GM21825 (cell line): ENCODE results near the gene DDX56.

Experiments used
- ATAC-seq: cut with Tn5 transposase; IDR thresholded peaks from one replicate; pipeline ENCODE4 v1.9.1; 2021; ENCODE audit warnings: mild to moderate bottlenecking, moderate library complexity; ENCODE audit not compliant: unreplicated experiment

The DDX56 gene

DNA sequence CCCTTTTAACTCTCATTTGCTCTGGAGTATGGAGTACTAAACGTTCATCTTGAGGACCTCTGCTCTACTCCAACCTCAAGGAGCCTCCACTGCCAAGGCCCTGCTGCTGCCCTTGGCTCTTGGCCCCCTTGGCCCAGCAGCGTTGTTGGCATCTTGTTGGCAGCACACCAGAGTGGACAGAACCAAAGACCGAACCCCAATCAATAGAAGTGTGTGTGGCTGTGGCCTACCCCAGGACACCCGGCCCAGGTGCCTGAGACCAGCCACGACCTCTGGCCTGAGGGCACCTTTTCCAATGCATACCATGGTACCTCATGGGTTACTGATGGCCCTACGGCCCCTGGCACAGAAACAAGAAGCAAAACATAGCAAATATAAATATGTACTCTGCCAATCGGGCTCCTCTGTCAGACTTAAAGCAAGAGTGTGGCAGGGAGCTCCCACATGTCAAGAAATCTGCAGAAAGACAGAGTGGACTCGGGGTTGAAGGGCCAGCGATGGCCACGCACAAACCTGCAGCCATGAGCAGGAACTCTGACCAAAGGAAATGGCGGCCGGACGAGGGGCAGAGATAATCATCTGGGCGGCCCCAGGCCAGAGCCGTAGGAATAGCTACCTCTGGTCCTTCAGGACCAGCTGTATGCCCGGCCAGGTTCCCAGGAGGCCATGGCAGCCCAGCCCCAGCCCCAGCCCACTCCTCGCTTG lies 35.5 kb downstream of the DDX56 start:
- ATAC-seq, result no peak

DNA sequence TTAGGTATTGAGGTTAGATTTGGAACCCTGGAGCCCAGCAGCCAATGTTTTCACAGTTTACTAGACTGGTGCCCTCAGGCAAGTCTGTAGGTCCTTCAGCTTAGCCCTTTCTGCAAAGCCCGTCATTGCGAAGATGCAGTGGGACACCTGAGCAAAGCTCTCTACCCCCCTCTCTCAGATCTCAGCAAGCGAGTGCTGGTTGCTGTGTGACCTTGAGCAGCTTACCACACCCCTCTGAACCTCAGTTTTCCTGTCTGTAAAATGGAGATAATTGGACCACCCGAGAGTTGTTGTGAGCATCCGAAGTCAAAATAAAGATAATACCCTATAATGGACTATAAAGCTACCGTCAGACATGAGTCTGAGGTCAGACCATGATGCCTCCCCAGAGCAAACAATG lies 36.3 kb downstream of the DDX56 start:
- no peak for ATAC-seq

- no peak for ATAC-seq
Observed at GRCh38 chr7:44536090-44536489, 37.6 kb downstream of the DDX56 start.

- no peak for ATAC-seq
Observed at GRCh38 chr7:44535348-44536064, 38.2 kb downstream of the DDX56 start.

GRCh38 chr7:44534501-44534900 lies 39.2 kb downstream of the DDX56 start:
- ATAC-seq, result no peak

GRCh38 chr7:44534087-44534486 lies 39.6 kb downstream of the DDX56 start:
- no peak for ATAC-seq

GRCh38 chr7:44533301-44534055 lies 40.2 kb downstream of the DDX56 start:
- no peak for ATAC-seq

GRCh38 chr7:44531421-44532380 lies 42.0 kb downstream of the DDX56 start:
- ATAC-seq, result no peak

GRCh38 chr7:44530990-44531389 lies 42.7 kb downstream of the DDX56 start:
- ATAC-seq, result no peak

- ATAC-seq, result no peak
Observed at GRCh38 chr7:44524811-44525388, 48.8 kb downstream of the DDX56 start.

GRCh38 chr7:44522315-44522714 lies 51.4 kb downstream of the DDX56 start:
- no peak for ATAC-seq

DNA sequence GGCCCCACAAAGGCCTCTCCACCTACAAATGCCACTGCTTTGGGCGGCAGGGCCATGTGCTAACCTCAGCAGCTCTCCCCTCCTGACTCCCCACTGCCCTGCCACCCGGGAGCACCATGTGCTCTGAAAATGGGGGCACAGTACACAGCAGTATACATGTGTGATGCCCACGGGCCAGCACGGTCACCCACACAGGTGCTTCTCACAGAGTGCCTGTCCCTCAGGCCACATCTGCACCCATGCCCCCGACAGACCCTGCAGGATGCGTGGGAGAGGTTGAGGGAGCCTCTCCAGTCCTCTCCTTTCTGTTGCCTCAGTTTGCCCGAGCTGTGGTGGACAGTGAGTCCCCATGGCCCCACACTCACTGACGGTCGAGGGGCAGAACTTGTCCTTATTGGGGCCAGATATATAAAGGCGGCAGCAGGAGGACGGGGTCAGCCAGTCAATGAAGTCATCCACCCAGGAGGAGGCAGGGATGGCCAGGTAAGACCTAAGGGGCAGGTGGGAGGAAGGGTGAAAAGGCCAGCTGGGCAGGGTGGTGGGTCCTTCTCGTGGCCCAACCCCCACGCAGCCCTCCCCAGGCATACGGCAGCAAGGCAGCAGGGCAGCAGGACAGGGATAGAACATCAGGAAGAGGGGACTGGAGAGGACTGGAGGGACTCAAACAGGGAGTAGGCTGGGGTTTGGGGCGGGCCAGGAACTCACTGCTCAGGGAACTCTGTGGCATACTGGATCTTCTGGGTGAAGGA lies 52.2 kb downstream of the DDX56 start:
- ATAC-seq, result no peak

GRCh38 chr7:44520574-44520973 lies 53.1 kb downstream of the DDX56 start:
- no peak for ATAC-seq

GRCh38 chr7:44519546-44519945 lies 54.2 kb downstream of the DDX56 start:
- no peak for ATAC-seq

- no peak for ATAC-seq
Observed at GRCh38 chr7:44518761-44519160, 54.9 kb downstream of the DDX56 start.

DNA sequence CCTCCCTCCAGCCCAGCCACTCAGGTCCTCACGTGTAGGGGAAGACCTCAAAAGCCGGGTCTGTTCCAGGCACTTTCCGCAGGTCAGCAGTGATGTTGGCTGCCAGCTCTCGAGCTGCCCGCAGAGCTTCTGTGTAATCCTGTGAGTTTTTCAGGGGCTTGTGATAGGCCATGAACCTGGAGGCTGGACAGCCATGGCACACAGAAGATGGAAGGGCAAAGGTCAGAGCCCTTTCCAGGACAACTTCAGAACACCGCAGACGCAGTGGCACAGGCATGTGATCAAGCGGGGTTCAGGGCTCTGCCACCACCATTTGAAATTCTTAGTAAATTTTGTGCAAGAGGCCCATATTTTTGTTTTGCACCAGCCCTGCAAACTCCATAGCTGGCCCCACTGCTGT lies 56.5 kb downstream of the DDX56 start:
- ATAC-seq, result no peak
